ENCODE measurements around the gene TCL1A.

Gene TCL1A

GRCh38 chr14:95703805-95704204 lies 10.1 kb downstream of the TCL1A start:
- no peak for DNase-seq (ENCODE audit: low read depth)

- no peak for DNase-seq (ENCODE audit: low read depth)
Measured at GRCh38 chr14:95703341-95703740, 10.6 kb downstream of the TCL1A start.

GRCh38 chr14:95701846-95702221 lies 12.1 kb downstream of the TCL1A start:
- DNase-seq (ENCODE audit: low read depth): no peak

DNA sequence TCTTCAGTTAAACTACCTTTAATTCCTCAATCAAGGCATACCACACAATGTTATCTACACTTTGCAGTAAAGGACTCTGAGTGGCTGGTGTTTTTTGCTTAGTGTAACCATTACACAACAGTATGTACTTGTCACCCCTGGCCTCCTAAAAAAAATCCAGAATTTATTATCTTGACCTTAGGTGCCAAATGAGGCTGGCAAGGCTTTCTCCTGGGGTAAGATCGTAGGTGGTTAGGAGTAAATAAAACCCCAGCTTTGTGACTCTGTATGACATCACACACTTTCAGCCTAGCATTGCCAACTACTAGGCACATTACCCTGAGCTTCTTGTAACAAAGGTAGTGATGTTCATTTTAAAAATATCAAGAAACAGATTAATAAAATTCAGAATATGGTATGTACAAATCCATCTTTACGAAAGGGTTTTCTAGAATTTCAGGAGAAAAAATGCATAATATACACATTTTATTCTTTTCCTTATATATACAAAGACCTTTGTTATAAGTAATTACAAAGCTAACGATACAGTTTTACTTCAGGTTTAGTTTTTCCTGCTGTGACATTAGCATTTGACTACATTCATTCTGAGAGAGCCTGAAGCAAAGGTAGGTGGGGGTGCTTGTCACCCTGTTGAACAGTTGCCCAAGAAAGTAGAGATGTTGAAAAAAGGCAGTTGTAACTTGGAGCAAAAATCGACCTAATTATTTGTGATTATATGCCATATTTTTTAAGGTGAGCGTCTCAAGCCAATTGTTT lies 13.5 kb downstream of the TCL1A start:
- DNase-seq (ENCODE audit: low read depth): no peak

GRCh38 chr14:95699412-95699811 lies 14.5 kb downstream of the TCL1A start:
- no peak for DNase-seq (ENCODE audit: low read depth)

- no peak for DNase-seq (ENCODE audit: low read depth)
Measured at GRCh38 chr14:95698287-95698686, 15.6 kb downstream of the TCL1A start.

- no peak for DNase-seq (ENCODE audit: low read depth)
Measured at GRCh38 chr14:95697764-95698163, 16.2 kb downstream of the TCL1A start.

DNA sequence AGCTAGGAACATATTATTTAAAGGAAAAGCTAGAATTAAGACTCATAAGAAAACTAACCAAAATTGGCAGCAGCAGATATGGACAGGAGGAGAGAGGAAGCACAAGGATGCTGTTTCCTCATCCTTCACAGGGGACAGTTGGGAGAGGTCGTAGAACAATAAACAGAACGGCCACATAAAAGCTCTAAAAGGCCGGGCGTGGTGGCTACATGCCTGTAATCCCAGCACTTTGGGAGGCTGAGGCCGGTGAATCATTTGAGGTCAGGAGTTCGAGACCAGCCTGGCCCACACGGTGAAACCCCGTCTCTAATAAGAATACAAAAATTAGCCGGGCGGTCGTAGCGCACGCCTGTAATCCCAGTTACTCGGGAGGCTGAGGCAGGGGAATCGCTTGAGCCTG lies 17.2 kb downstream of the TCL1A start:
- no peak for DNase-seq (ENCODE audit: low read depth)

DNA sequence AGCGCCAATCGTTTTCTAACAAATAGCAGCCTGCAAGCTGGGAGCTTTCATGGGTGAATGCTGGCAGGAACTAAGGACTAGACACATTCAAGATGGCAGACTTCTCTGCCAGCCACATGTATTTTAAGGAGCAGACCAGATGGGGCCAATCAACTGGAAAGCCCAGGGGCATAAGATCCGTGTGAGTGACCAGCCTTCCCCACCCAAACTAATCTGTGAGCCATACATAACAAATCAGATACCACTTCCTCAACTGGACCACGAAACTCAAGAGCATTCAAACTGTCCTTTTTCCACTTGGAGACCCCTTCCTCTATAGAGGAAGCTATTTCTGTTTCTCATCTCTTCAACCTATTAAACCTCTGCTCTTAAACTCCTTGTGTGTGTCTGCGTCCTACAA lies 18.0 kb downstream of the TCL1A start:
- no peak for DNase-seq (ENCODE audit: low read depth)

DNA sequence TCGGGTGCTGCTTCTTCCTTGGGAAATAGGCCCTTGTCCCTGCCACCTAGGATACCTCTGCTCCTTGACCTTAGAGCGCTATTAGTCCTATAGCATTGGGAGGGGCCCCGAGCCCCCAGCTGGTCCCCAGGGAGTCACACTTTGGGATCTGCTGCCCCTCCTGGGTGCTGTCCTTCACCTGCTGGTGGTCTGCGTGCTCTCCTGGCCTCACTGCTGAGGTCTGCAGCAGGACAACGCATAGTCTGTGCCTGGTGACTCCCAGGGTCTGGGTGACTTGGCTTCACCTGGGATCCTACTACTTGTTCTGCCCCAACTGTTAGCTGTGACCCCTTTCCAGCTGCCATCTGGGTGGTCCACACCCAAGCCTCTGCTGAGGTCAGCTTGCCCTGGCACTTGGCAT lies 18.9 kb downstream of the TCL1A start:
- DNase-seq (ENCODE audit: low read depth): no peak

DNA sequence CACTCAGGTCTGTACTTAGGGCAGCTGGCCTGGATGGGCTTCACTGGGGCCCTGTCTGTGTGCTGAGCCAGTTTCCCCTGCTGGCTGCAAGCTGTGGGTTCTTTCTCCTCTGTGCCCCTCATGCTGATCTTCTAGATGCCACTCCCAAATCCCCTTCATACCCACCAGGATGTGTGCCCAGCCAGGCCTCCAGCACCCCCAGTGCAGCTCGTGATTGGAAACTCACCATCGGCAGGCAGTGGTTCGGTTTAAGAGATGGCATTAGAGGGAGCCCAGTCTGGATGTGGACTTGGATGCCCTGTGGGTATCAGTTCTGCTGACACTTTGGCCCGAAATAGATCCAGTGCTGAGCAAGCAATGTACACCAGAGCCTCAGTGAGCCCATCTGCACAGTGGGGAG lies 21.8 kb downstream of the TCL1A start:
- DNase-seq (ENCODE audit: low read depth): no peak

- no peak for DNase-seq (ENCODE audit: low read depth)
Measured at GRCh38 chr14:95691591-95691990, 22.3 kb downstream of the TCL1A start.

GRCh38 chr14:95690815-95691214 lies 23.1 kb downstream of the TCL1A start:
- DNase-seq (ENCODE audit: low read depth): no peak

DNA sequence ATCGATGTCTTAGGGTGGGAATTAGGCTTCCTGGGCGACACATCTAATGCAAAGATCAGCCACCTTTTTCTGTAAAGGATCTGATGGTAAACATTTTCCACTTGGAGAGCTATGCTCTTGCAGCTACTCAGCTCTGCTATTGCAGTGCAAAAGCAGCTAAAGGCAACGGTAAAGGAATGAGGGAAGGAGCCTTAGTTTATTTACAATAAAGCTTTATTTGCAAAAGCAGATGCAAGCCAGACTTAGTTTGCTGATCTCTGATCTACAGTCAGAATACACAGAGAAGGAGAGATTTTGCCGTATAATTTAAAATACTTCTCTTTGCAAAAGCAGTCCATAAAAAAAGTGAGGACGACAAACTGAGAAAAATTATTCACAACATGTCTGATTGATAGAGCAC lies 24.5 kb downstream of the TCL1A start:
- no peak for DNase-seq (ENCODE audit: low read depth)

DNA sequence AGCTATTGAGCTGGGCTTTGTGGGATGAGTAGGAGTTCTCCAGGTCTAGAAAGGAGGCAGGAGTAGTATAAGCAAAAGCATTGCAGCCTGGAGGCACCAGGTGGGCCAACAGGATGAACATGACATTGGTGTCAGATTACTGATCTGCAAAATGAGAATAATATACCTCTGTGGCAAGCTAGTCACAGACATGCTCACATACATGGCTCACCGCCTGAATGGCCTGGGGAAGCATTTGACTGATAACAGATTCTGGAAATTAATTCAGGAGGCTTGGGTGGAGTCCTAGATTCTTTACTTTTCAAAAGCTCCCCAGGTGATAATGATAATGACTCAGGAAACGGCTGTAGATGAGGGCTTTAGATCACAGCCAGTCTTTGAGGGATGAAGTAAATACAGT lies 27.0 kb downstream of the TCL1A start:
- no peak for DNase-seq (ENCODE audit: low read depth)

DNA sequence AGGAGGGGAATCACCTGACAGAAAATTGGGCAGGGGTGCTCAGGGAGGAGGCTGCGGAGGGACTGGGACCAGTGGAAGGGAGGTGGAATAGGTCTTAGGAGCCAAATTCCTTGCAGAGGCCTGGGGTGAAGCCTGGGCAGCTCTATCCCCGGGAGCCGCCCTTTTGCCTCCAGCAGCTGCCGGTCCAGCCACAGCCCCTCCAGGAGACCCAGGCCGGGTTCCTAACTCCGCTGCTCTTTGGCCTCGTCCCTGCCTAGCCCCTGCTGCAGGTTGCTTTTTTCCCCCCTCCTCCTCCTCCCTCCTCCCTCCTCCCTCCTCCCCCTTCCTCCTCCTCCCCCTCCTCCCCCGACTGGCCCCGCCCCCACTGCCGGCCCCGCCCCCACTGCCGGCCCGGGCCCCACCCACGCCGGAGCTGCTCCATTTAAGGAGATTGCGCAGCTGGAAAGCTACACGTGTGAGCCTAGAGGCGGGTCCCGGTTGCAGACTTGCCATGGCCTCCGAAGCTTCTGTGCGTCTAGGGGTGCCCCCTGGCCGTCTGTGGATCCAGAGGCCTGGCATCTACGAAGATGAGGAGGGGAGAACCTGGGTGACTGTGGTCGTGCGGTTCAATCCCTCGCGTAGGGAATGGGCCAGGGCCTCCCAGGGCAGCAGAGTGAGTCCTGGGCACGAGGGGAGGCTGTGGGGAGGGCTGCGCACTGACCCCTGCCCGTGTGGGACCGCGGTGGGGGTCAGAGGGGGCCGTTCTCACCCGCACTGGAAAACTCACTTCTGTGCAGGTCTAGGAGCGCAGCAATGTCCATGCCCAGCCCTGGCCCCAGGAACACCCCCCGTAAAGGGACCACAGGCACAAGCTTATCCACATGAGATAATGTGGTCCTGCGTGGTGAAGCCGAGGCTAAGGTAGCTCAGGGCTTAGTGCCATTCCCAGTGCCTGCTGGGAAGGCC lies 27.7 kb downstream of the TCL1A start, which contains the start of gene TCL1B:
TCL1B (plus strand) TSS at position 449 of the 945 bp plus-strand sequence; CDS start at position 491, 42 bp downstream.
- no peak for DNase-seq (ENCODE audit: low read depth)

- DNase-seq (ENCODE audit: low read depth): no peak
Measured at GRCh38 chr14:95683793-95684192, 30.1 kb downstream of the TCL1A start.

GRCh38 chr14:95681153-95681552 lies 32.8 kb downstream of the TCL1A start:
- no peak for DNase-seq (ENCODE audit: low read depth)

DNA sequence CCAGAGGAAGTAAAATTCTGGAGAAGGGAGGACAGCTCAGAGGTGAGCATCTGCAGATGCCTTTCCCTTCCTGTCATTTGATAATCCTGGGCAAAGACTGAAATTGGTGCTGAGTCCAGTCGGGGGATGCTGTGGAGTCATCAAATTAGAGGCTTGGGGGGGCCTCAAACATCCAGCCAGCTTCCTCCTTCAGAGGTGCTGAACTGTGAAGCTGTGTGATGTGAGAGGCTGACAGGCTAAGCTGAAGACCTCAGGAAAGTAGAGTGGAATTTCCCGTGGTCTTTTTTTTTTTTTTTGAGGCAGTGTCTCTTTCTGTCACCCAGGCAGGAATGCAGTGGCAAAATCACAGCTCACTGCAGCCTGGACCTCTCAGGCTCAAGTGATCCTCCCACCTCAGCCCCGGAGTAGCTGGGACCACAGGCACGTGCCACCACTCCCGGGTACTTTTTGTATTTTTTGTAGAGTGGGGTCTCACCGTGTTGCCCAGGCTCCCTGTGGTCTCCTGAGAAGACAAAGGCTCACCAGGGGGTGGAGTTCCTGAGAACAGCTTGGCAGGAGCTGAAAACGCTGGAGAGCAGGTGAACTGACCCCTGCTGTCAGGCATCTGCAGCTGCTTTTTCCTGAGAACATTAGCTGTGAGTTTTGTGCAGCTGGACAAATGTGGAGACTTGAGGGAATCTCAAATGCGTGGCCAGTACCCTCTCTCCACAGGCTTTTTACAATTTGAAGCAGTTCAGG lies 33.8 kb downstream of the TCL1A start:
- DNase-seq (ENCODE audit: low read depth): no peak

DNA sequence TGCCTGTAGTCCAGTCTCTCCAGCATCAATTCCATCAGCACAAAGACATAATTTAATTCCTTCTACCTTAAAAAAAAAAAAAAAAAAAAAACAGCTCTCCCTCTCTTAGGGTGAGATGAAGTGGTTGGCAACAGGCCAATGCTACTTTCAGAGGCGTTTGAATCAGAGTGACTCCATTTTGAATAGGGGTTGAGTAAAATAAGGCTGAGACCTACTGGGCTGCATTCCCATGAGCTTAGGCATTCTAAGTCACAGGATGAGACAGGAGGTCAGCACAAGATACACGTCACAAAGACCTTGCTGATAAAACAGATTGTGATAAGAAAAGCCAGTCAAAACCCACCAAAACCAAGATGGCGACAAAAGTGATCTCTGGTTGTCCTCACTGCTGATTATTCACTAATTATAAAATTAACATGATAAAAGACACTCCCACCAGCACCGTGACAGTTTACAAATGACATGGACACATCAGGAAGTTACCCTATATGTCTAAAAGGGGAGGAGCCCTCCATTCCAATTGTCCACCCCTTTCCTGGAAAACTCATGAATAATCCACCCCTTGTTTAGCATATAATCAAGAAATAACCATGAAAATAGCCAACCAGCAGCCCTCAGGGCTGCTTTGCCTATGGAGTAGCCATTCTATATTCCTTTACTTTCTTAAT lies 34.6 kb downstream of the TCL1A start:
- DNase-seq (ENCODE audit: low read depth): no peak

GRCh38 chr14:95677179-95677835 lies 36.6 kb downstream of the TCL1A start:
- DNase-seq (ENCODE audit: low read depth): no peak

All from fibroblast of gingiva (primary cell).